Fibroblast of skin of scalp (primary cell): ENCODE measurements around the gene EYA4.
"Not testable (repeated sequence)": the region's sequence is repeated elsewhere in the genome, so short reads cannot be mapped to it uniquely, and the experiment has no call there.

Source experiments
- DNase-seq: peaks from one replicate; pipeline ENCODE4 v3.0.0-alpha.2; 2013

EYA4 gene

GRCh38 chr6:133539502-133540259 lies 298.5 kb downstream of the EYA4 start:
- no peak for DNase-seq

GRCh38 chr6:133540361-133540760 lies 299.2 kb downstream of the EYA4 start:
- no peak for DNase-seq

GRCh38 chr6:133541040-133541439 lies 299.9 kb downstream of the EYA4 start:
- DNase-seq = no peak

- DNase-seq = no peak
These were observed 301.1 kb downstream of the EYA4 start for GRCh38 chr6:133542056-133542821.

- no peak for DNase-seq
These were observed 303.3 kb downstream of the EYA4 start for GRCh38 chr6:133544419-133544818.

GRCh38 chr6:133546098-133546497 lies 304.9 kb downstream of the EYA4 start:
- DNase-seq = peak; percentile 92

- no peak for DNase-seq
These were observed 306.0 kb downstream of the EYA4 start for GRCh38 chr6:133547136-133547535.

- peak; percentile 84 for DNase-seq
These were observed 307.4 kb downstream of the EYA4 start for GRCh38 chr6:133548423-133549159.

- no peak for DNase-seq
These were observed 308.2 kb downstream of the EYA4 start for GRCh38 chr6:133549371-133549801.

GRCh38 chr6:133550026-133550425 lies 308.9 kb downstream of the EYA4 start:
- DNase-seq = no peak

GRCh38 chr6:133551436-133551835 lies 310.3 kb downstream of the EYA4 start:
- DNase-seq = peak; percentile 35

- peak; percentile 99 for DNase-seq
These were observed 310.7 kb downstream of the EYA4 start for GRCh38 chr6:133551847-133552341.

- peak; percentile 75 for DNase-seq
These were observed 312.5 kb downstream of the EYA4 start for GRCh38 chr6:133553652-133554051.

GRCh38 chr6:133554121-133554520 lies 313.0 kb downstream of the EYA4 start:
- DNase-seq = not testable (repeated sequence)

GRCh38 chr6:133555685-133556084 lies 314.5 kb downstream of the EYA4 start:
- DNase-seq = no peak

- no peak for DNase-seq
These were observed 318.8 kb downstream of the EYA4 start for GRCh38 chr6:133559926-133560325.

- DNase-seq = peak; percentile 43
These were observed 326.5 kb downstream of the EYA4 start for GRCh38 chr6:133567636-133568035.

GRCh38 chr6:133568970-133569889 lies 328.1 kb downstream of the EYA4 start:
- DNase-seq = peak; percentile 63

- DNase-seq = no peak
These were observed 330.5 kb downstream of the EYA4 start for GRCh38 chr6:133571681-133572080.

- no peak for DNase-seq
These were observed 336.7 kb downstream of the EYA4 start for GRCh38 chr6:133577851-133578250.
